Colonic mucosa (tissue), 4 donors: ENCODE results near the gene SF3B2. TPM values are rescaled to one million over a fixed set of nuclear protein-coding genes. Genes with fewer than 3 reads are reported as not detected.

Experiments
- DNase-seq: peaks from one replicate; pipeline ENCODE4 v3.0.0-alpha.2; 2020
- H3K27ac ChIP-seq: fragments of 200-600 bp; one replicate; pipeline ENCODE4 v1.8.0; 2021
- H3K27me3 ChIP-seq: fragments of 200-600 bp; one replicate; pipeline ENCODE4 v1.8.0; 2021
- H3K36me3 ChIP-seq: fragments of 200-600 bp; one replicate; pipeline ENCODE4 v1.8.0; 2021
- H3K4me1 ChIP-seq: fragments of 200-600 bp; one replicate; pipeline ENCODE4 v1.8.0; 2021; ENCODE audit warnings: mild to moderate bottlenecking
- H3K4me3 ChIP-seq: fragments of 200-600 bp; one replicate; pipeline ENCODE4 v1.8.0; 2021
- H3K9ac ChIP-seq, 2 donors: one replicate each; pipeline ENCODE4 v1.7.0; 2013; ENCODE audit warnings: control low read depth in 2 of 2, low read depth in 2 of 2, low read length in 2 of 2
- H3K9me3 ChIP-seq: fragments of 200-600 bp; one replicate; pipeline ENCODE4 v1.8.0; 2021
- CTCF ChIP-seq: fragments of 200-600 bp; IDR thresholded peaks from one replicate; pipeline ENCODE4 v1.8.0; 2022; ENCODE audit warnings: antibody characterized with exemption, mild to moderate bottlenecking
- intact Hi-C: fragments of 100-400 bp; cut with DNase I; formaldehyde crosslinking; loops from one replicate; pipeline ENCODE4 v1.14.1; 2022
- total RNA-seq, 2 donors: library from RNA; stranded (reverse); fragmentation: NEBNext Ultra II Directional in 1 of 2; extraction: Animal tissue kit (Norgen Biotek cat#: 25700) in 1 of 2; gene quantifications; one replicate each; pipeline ENCODE4 v1.2.1, GENCODE V29; 2021
- donor health status: healthy.
- donor health status: DM: no; HTN: no; CAD: no.
- donor health status: DM: no; HTN: no; CAD: no.

Gene SF3B2
- total RNA-seq, 2 donors from 2014 or later = 139 to 196 TPM

- Histone ChIP-seq H3K4me3 (no peak overlapping the region), H3K36me3 (no peaks in the 10 kb centered on the region), H3K9me3 (no peaks in the 10 kb centered on the region), H3K27ac (no peak overlapping the region), H3K4me1 (no peaks in the 10 kb centered on the region), H3K27me3 (no peaks in the 10 kb centered on the region), H3K9ac (no peak overlapping the region)
- intact Hi-C loops = no loop called here
- TF ChIP-seq CTCF = no peak
- DNase-seq = no peak
These were observed 16.4 kb upstream of the SF3B2 start for GRCh38 chr11:66035653-66036333.

- no peaks in the 10 kb centered on the region for H3K4me1 ChIP-seq
These were observed 15.8 kb upstream of the SF3B2 start for GRCh38 chr11:66036334-66036710.

GRCh38 chr11:66037327-66037726 lies 14.8 kb upstream of the SF3B2 start:
- no peaks in the 10 kb centered on the region for H3K36me3 ChIP-seq
- no peaks in the 10 kb centered on the region for H3K9me3 ChIP-seq
- no peak for TF ChIP-seq CTCF
- H3K4me3 ChIP-seq = no peak overlapping the region
- no peak overlapping the region for H3K27ac ChIP-seq
- intact Hi-C loops = no loop called here
- no peaks in the 10 kb centered on the region for H3K27me3 ChIP-seq
- no peak overlapping the region for H3K9ac ChIP-seq
- H3K4me1 ChIP-seq = no peaks in the 10 kb centered on the region
- DNase-seq = no peak

More at GRCh38 chr11:66036334-66036710, 15.8 kb upstream of the SF3B2 start:
- Histone ChIP-seq H3K27me3 (no peaks in the 10 kb centered on the region), H3K9ac (no peak overlapping the region), H3K4me3 (no peak overlapping the region), H3K9me3 (no peaks in the 10 kb centered on the region), H3K27ac (no peak overlapping the region), H3K36me3 (no peaks in the 10 kb centered on the region)
- intact Hi-C loops = no loop called here
- TF ChIP-seq CTCF = no peak
- DNase-seq = no peak

GRCh38 chr11:66039765-66040164 lies 12.4 kb upstream of the SF3B2 start:
- no peaks in the 10 kb centered on the region for H3K27me3 ChIP-seq
- H3K9ac ChIP-seq = no peak overlapping the region
- no peak for DNase-seq
- TF ChIP-seq CTCF = no peak
- H3K27ac ChIP-seq = no peak overlapping the region
- H3K36me3 ChIP-seq = no peaks in the 10 kb centered on the region
- no peaks in the 10 kb centered on the region for H3K9me3 ChIP-seq
- intact Hi-C loops = no loop called here
- no peaks in the 10 kb centered on the region for H3K4me1 ChIP-seq
- H3K4me3 ChIP-seq = no peak overlapping the region

GRCh38 chr11:66042227-66042995 lies 9.8 kb upstream of the SF3B2 start:
- no peak for TF ChIP-seq CTCF
- Histone ChIP-seq H3K9ac (no peak overlapping the region), H3K27me3 (no peaks in the 10 kb centered on the region), H3K27ac (no peak overlapping the region), H3K36me3 (no peaks in the 10 kb centered on the region), H3K9me3 (no peaks in the 10 kb centered on the region), H3K4me3 (no peak overlapping the region), H3K4me1 (no peaks in the 10 kb centered on the region)
- DNase-seq = no peak
- intact Hi-C loops = no loop called here
